NOMO-1 treated with dmso at 0.1 percent for 144 hours (cell line): ENCODE measurements around the gene FOXL1.

Experiments used
- DNase-seq: peaks from one replicate; lab custom pipeline; 2025; ENCODE audit not compliant: unreplicated experiment; lab: John Stamatoyannopoulos, UW

The FOXL1 gene

DNA sequence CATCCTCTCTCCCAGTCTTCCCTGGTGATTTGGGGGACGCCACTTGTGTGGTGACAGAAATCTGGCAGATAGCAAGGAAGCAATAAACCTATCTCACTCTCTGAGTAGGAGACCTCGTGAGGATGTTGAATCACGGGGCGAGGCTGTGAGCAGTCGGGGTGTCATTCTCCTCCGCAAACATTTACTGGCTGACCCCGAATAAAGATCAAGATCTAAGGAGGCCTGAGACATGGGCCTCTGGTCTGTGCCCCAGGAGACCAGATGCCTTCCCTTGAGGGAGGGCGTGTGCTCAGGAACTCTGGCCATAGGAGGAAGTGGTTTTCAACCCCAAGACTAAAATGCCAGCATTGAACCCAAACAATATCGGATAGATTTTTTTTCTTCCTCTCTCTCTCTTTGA is 53.1 kb downstream of the FOXL1 start:
- no peak for DNase-seq
